ENCODE data around the gene DEPP1.

Gene DEPP1

GRCh38 chr10:44993922-44994751 lies 15.5 kb upstream of the DEPP1 start:
- in situ Hi-C loops (cut with MboI; ENCODE audit: low sequenced_read_pairs): no loop called here

- in situ Hi-C loops (cut with MboI; ENCODE audit: low sequenced_read_pairs): no loop called here
Measured at GRCh38 chr10:44993226-44993921, 14.8 kb upstream of the DEPP1 start.

- in situ Hi-C loops (cut with MboI; ENCODE audit: low sequenced_read_pairs): no loop called here
Measured at GRCh38 chr10:44992732-44993225, 14.2 kb upstream of the DEPP1 start.

DNA sequence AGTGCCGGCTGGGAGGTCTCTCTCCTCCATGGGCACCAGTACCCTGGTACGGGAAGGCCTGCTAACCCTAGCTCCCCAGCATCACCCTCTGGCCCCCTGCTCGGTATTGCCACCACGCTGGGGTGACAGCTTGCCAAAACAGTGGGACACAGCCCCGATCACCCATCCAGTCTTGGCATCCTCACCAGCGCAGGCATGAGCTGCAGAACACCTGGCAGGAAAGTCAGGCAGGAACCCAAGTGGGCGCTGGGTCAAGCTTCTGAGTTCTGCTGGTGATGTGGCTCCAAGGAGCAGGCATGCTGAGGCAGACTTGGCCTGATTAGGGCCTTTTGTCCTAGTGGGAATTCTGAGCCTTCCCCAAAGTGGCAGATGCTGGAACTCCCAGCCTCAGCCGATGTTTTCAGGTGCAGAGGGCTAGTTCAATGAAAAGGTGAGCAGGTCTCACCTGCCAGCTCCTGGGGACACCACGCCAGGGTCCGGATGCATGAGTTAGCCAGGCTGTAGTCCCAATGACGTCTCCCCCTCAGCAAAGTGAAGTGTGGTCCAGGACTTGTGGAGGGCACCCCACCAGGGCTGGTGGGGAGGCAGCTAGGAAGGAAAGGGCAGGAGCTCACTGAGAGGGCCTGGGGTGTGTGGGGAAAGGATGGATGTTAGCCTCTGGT lies 13.6 kb upstream of the DEPP1 start:
- in situ Hi-C loops (cut with MboI; ENCODE audit: low sequenced_read_pairs): no loop called here

DNA sequence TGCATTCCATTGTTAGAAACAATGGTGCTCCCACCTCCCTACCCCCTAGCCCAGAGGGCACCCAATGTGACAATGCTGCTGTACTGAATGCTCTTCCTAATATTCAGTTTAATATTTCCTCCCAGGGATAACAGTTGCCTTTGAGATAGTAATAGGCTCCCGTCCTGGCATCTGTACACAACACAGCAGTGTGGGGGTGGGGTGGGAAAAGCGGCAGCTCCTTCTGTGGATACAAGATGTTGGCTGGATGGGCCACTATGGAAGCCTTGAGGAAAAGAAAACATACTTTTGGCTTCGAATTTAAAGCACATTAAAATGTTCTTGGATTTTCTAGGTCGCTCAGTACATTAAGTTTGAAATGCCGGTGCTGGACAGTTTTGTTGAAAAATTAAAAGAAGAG lies 13.0 kb upstream of the DEPP1 start:
- in situ Hi-C loops (cut with MboI; ENCODE audit: low sequenced_read_pairs): no loop called here

DNA sequence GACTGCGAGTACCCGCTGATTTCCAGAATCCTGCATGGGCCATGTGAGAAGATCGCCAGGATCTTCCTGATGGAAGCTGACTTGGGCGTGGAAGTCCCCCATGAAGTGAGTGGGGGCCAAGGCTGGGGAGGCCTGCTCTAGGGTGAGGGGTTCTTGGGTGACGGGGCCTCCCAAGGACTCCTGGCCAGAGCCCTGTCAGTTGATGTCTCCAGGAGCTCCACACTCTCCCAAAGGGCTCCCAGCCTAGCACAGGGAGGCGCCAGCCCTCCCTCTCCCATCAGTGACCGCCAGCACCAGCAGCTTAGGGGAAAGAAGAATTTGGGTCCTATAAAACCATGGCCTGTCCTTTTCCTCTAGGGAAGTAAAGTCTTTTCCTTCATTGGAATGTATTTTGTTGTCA lies 12.4 kb upstream of the DEPP1 start:
- in situ Hi-C loops (cut with MboI; ENCODE audit: low sequenced_read_pairs): no loop called here

GRCh38 chr10:44990302-44990655 lies 11.7 kb upstream of the DEPP1 start:
- in situ Hi-C loops (cut with MboI; ENCODE audit: low sequenced_read_pairs): no loop called here

- in situ Hi-C loops (cut with MboI; ENCODE audit: low sequenced_read_pairs): no loop called here
Measured at GRCh38 chr10:44989597-44990301, 11.1 kb upstream of the DEPP1 start.

DNA sequence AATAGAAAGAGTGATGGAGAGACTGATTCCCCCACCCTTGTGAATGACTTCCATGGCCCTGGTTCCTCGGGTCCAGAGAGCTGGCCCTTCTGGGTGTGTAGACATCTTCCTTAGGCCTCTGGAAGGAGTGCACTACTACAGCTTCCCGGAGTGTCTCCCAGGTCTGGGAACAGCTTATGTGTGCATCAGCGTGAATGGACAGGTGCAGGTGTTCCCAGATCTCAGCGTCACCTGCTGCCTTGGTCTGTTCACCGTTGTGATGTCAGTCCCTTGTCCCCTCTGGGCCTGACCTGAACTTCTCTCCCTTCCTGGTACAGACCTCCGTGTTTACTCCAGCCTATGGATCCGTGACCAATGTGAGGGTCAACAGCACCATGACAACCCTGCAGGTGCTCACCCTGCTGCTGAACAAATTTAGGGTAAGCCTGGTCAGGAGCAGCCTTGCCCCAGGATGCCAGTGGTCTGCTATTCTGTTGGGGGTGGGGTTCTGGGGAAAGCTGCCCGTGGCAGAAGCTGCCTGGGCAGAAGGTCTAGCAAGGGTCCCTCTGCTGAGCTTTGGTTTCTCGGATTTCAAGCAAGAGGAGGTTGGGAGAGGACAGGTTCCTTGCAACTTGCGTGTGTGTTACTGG lies 10.5 kb upstream of the DEPP1 start:
- in situ Hi-C loops (cut with MboI; ENCODE audit: low sequenced_read_pairs): no loop called here

GRCh38 chr10:44986670-44987069 lies 8.1 kb upstream of the DEPP1 start:
- in situ Hi-C loops (cut with MboI; ENCODE audit: low sequenced_read_pairs): no loop called here

DNA sequence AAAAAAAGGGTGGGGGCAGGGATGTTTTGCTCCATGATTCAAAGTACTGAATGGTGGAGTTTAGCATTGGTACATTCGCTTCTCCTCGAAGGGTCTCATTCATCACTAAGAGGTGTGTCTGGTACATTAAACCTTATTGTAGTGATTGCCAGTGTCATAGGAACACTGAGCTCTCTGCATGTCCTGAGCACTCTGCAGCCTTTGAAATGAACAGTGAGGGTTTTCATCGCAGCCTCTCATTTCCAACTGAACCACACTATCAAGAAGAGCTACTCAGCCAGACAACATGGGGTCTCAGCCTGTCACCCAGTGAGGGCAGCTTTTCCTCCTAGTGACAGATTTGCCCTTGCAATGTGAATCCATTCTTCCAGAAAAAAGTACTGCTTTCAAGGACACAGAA lies 7.6 kb upstream of the DEPP1 start:
- in situ Hi-C loops (cut with MboI; ENCODE audit: low sequenced_read_pairs): no loop called here

DNA sequence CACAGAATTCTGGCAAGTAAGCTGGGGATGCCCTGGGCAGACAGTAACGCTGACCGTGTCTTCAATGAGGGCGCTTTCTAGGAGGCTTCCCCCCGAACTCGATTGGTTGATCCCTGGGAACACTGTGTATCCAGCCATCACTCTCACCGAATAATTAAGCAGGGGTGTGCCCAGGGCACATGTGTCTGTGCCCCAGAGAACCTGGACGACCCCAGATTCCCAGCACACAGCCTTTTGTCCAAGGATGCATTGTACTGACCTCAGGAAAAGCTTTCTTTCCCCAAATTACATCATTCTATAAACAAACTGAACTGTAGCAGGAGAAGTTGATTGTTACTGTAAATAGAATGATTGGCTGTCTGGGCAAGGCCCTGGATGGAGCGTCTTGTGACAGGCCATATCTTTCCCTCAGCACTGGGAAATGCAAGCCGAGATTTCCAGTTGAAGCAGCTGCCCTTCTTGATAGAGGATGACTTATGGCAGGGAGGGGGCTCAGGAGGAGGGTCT lies 6.6 kb upstream of the DEPP1 start:
- in situ Hi-C loops (cut with MboI; ENCODE audit: low sequenced_read_pairs): no loop called here

DNA sequence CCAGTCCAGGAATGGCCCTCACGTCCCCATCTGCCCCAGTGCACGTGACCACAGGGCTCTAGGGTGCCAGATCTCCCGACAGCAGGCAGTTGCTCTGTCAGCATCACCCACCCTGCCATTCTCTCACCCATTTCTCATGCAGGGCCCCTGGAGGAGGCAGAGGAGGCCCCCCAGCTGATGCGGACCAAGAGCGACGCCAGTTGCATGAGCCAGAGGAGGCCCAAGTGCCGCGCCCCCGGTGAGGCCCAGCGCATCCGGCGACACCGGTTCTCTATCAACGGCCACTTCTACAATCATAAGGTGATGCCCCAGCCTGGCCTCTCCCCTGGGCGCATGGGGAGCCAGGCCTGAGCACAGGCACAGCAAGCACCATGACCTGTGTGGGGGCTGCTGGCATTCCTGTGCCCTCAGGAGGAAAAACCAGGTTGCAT lies 6.1 kb upstream of the DEPP1 start:
- in situ Hi-C loops (cut with MboI; ENCODE audit: low sequenced_read_pairs): no loop called here

GRCh38 chr10:44983895-44984278 lies 5.3 kb upstream of the DEPP1 start:
- in situ Hi-C loops (cut with MboI; ENCODE audit: low sequenced_read_pairs): no loop called here

DNA sequence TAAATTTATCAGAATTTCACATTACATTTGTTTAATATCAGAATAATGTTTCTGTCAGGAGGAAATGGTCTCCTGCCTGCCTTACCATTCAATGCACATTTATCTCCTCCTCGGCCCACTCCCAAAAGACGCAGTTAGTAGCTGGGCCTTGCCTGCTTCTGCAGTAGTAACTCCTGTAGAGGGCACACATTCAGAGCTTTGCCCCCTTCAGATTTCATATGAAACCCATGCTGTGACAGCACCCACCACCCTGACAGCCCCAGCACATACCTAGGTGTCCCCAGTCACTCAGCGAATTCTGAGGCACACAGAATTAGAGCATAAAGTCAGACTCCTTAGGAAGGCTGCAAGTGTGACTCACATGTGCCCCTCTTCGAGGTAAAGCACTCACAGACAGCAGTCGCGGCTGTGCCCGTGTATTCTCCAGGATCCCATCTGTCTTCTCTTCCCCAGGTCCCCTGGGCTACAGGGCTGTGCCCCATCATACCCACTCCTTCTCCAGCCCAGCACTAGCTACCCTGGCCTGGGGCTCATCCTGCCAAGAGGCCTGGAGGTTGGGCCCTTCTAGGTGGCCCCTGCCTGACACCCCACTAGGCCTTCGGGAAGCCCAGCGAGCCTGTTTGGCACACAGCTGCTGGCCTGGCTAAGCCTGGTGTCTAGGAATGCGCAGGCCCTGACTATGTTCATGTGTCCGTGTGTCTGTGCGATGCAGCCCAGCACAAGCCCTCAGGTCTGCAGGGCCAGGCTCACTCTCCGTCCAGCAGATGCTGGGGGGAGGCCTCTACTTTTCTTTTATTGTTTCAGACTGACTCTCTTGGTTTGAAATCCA lies 4.7 kb upstream of the DEPP1 start:
- in situ Hi-C loops (cut with MboI; ENCODE audit: low sequenced_read_pairs): no loop called here

- in situ Hi-C loops (cut with MboI; ENCODE audit: low sequenced_read_pairs): no loop called here
Measured at GRCh38 chr10:44982496-44982895, 3.9 kb upstream of the DEPP1 start.

- in situ Hi-C loops (cut with MboI; ENCODE audit: low sequenced_read_pairs): no loop called here
Measured at GRCh38 chr10:44982114-44982460, 3.5 kb upstream of the DEPP1 start.

GRCh38 chr10:44981172-44982113 lies 2.8 kb upstream of the DEPP1 start:
- in situ Hi-C loops (cut with MboI; ENCODE audit: low sequenced_read_pairs): no loop called here
